ENCODE measurements around the gene VPS11.

DNA sequence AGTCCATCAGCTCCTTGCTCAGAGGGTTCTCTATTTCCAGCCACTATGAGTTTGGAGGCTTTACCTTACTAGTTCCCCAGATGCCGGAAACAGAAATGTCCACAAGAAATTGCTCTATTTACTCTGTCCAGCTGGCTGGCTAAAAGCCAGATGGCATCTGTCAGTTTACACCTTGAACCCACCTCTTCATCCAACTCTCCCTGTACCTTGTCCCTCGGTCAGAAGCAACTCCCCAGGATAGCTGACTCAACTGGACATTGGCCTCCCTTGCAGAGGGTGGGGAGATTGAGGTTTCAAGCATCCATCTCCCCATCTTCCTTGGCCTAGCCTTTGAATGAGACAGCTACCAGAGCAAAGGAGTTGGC, 41.2 kb downstream of the VPS11 start:
- TF ChIP-seq EP300 (IDR thresholded peaks at IDR 0.05) (no peak), HOXA7 (CRISPR knock-in tag; IDR thresholded peaks at IDR 0.05) (no peak), SMC3 (IDR thresholded peaks at IDR 0.05) (no peak)
- TF ChIP-seq, protein P1, sequence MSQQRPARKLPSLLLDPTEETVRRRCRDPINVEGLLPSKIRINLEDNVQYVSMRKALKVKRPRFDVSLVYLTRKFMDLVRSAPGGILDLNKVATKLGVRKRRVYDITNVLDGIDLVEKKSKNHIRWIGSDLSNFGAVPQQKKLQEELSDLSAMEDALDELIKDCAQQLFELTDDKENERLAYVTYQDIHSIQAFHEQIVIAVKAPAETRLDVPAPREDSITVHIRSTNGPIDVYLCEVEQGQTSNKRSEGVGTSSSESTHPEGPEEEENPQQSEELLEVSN (IDR thresholded peaks at IDR 0.05; ENCODE audit: borderline replicate concordance, low read depth), result no peak
- TF ChIP-seq, protein P2, sequence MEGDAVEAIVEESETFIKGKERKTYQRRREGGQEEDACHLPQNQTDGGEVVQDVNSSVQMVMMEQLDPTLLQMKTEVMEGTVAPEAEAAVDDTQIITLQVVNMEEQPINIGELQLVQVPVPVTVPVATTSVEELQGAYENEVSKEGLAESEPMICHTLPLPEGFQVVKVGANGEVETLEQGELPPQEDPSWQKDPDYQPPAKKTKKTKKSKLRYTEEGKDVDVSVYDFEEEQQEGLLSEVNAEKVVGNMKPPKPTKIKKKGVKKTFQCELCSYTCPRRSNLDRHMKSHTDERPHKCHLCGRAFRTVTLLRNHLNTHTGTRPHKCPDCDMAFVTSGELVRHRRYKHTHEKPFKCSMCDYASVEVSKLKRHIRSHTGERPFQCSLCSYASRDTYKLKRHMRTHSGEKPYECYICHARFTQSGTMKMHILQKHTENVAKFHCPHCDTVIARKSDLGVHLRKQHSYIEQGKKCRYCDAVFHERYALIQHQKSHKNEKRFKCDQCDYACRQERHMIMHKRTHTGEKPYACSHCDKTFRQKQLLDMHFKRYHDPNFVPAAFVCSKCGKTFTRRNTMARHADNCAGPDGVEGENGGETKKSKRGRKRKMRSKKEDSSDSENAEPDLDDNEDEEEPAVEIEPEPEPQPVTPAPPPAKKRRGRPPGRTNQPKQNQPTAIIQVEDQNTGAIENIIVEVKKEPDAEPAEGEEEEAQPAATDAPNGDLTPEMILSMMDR (IDR thresholded peaks at IDR 0.05), result no peak
